Measurements from ENCODE around the gene NAPA. TPM values are rescaled to one million over a fixed set of nuclear protein-coding genes. Genes with fewer than 3 reads are reported as not detected.

NAPA gene
- polyA plus RNA-seq, 1 donor = 96.4 TPM

DNA sequence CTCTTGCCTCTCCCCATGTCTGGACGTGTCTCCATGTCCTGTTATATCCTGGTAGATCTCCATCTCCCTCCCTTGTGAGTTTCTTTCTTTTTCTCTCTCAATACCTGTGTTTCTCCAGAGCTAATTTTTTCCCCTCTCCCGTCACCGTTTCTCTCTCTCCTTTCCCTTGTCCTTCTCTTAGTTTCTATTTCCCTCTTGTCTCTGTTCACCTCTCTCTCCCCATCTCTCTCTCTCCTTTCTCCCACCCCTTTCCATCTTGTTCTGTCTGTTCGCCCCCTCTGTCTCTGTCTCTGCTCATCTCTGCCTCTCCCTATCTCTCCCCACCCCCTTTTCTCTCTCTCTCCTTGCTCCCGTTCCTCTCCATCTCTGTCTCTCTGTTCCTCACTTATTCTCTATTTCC lies 56.2 kb downstream of the NAPA start:
- DNase-seq (ENCODE audit: low read depth) = no peak

DNA sequence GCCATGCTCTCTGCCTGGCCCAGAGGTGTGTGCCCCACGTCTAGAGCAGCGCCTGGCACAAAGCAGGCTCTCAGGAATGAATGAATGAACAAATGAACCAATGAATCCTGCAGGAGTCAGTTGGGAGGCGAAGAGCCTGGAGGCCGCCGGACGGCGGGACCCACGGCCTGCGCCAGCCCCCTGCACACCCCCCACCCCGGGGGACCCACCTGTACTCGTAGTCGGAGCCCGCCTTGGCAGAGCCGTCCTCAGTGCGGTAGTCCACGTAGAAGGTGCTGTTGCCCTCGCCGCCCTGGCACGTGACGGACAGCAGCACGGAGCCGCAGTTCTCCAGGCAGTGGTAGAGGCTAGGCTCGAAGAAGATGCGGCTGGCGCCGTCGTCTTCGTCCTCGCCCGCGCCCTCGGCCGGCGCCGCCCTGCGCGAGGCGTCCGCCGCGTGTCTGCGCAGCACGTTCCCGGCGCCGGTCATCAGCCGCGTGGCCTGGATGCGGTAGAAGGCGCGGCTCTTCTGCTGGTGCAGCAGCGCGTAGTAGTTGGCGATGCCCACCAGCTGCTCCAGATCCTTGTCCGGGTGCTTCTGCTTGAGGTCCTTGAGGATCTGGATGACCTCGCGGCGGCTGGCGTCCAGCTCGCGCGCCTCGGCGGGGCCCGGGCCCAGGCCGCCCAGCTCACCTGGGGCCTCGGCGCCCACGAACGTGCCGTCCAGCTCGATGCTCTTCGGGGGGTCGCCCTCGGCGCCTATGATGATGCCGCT lies 58.0 kb downstream of the NAPA start:
- DNase-seq (ENCODE audit: low read depth) = no peak

DNA sequence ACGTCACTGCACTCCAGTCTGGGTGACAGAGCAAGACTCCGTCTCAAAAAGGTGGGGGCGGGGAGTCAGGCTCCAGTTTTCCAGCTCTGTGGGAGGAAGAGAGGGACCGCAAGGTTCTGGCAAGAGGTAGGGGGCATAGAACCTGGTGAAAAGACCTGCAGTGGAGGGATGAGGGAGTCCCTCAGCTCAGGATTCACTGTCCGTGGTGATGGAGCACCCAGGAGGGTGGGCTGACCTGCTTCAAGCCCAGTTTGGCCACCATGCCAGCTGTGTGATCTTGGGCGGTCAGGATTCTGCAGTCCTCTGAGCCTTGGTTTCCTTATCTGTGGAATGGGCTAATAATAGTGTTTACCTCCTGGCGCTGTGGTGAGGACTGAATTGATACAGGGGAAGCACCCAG lies 64.4 kb downstream of the NAPA start:
- DNase-seq (ENCODE audit: low read depth) = no peak

DNA sequence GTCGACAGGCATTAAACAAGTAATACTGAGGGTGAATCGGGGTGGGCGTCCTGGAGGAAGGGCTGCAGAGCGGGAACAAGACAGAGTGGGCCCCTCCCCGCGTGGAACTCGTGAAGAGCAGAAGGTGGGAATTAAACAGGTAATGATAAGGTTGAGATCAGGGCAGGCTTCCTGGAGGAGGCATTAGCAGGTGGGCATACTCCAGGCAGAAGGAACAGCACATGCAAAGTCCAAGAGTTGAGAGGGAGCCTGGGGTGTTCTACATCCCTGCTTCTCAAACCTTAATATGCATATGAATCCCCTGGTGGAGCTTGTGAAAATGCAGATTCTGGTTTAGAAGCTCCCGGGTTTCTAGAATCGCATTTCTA lies 66.5 kb downstream of the NAPA start:
- DNase-seq (ENCODE audit: low read depth) = no peak

DNA sequence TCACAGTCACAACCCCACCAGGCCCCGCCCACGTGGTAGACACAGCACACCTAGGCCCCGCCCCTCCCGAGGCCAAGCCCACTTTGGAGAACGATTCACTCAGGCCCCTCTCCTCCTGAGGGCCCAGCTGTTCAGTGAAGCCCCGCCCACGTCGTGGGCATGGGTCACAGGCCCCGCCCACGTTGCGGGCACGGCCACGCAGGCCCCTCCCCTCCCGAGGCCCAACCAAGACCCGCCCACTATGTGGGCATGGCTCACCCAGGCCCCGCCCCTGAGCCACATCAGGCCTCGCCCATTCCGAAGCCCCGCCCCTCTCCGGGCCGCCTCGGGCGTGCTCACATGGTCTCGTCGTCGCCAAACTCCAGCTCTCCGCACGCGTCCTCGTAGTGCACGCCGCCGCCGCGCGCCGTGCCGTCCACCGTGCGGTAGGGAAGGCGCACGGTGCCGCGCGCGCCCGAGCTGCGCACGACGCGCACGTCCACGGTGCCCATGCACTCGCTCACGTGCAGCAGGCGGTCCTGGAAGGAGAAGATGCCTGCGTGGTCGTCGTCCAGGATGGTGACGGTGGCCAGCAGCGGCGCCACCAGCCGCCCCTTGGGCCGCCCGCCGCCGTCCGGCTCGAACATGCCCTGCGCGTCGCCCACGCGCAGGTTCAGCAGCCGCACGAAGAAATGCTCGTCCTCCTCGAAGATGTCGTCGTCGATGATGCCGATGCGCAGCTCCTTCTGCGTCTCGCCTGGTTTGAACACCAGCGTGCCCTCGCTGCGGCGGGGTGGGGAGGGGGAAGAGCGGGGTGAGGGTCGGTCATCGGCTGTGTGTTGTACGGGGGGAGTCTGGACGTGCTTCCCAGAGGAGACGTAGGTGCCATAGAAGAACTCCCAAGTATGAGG lies 67.1 kb downstream of the NAPA start:
- DNase-seq (ENCODE audit: low read depth) = no peak

DNA sequence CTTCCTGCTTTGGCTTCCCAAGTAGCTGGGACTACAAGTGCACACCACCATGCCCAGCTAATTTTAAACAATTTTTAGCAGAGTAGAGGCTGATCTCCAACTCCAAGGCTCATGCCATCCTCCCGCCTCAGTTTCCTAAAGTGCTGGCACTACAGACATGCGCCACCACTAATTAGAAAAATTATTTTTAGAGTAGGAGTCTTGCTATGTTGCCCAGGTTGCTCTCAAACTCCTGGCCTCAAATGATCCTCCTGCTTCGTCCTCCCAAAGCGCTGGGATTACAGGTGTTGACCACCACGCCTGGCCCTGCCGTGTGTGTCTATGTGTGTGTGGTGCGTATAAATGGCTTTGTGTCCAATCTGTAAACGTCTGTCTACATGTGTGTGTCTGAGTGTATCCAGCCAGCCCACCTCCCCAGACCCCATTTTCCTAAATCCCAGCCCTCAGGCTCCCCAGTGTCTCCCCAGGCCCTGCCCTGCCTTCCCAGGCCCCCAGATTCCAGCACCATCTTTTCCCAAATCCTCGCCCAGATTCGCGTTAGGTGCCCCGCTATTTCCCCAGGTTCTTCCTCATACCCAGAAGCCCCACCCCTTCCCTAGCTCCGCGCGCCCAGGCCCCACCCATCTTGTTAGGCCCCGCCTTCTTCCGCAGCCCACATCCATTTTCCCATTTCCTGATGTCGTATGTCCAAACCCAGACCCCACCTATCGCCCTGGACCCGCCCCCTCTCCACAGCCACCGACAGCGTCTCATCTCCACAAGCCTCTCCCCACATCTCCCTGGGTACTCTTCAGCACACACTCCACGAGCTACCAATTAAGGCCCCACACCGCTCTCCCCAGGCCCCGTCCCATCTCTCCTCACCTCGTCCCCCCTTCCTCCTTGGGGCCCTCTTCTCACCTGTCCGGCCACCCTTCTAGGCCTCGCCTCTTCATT lies 68.1 kb downstream of the NAPA start:
- no peak for DNase-seq (ENCODE audit: low read depth)

DNA sequence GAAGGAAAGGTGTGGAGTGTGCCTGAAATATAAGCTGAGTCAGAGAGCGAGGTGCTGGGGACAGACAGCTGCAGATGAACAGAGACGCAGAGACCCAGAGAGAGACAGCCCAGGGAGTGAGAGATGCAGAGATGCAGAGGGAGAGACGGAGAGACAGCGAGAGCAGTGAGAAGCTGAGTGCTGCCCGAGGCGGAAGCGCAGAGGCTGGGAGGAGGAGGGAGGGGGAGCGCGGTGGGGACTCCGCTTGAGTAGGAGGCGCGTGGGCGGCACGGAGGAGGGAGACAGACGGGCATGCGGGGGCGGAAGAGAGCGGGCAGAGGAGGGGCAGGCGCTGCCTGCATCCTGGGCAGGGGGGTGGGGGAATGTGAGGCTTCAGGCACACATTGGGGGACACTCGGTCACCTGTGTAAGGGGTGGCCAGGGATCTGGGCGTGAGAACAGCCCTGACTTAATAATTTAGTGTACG lies 68.9 kb downstream of the NAPA start:
- DNase-seq (ENCODE audit: low read depth) = no peak

DNA sequence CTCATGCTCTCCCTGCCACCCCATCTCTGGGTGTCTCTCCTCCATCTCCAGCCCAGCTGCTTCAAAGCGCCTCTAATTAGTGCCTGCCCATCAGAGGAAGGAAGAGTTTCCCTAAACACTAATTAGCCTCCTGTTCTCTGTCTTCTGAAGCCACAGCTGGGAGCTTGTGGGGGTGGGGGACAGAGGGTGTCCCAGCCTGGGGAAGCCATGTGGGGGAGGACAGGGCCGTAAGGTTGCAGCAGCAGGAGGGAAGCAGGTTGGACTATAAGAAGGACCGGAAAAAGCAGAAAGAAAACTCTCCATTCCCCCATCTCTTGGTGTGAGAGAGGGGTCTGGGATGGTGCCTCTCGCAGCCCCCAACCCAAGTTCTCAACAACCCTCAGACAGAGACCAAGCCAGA lies 69.3 kb downstream of the NAPA start:
- DNase-seq (ENCODE audit: low read depth) = no peak

DNA sequence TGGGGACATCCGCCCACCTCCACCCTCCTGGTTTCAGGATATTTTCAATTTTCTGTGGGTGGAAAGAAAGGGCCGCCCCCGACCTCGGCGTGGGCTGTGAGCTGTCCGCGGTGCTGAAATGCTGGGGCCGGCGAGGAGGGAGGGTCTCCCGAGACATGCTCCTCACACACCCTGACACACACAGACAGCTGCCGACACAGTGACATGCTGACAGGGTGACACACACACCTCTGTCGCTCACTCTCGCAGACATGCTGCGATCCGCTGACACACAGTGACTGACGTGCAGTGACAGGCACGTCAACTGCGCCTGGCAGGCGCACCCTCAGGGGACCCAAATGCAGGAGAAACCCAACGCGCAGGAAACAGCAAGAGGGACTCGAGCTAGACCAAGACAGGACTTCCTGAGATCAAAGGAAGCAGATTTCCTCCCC lies 70.5 kb downstream of the NAPA start:
- DNase-seq (ENCODE audit: low read depth) = no peak

DNA sequence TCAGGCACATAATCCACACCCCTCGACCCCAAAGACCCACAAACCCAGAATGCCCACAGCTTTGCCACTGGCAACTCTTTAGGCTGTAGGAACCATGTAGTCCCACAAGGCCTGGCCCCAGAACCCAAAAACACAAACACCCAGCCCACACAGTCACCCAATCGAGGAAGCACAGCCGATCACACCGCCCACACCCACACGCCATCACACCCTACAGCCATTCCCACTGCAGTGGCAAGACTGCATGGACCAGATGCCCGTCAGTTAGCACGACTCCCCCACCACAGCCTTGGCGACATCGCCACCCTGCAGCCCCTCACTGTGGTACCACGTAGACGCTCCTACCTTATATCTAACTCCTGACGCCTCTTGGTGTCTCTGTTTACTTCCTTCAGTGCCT lies 71.5 kb downstream of the NAPA start:
- no peak for DNase-seq (ENCODE audit: low read depth)

DNA sequence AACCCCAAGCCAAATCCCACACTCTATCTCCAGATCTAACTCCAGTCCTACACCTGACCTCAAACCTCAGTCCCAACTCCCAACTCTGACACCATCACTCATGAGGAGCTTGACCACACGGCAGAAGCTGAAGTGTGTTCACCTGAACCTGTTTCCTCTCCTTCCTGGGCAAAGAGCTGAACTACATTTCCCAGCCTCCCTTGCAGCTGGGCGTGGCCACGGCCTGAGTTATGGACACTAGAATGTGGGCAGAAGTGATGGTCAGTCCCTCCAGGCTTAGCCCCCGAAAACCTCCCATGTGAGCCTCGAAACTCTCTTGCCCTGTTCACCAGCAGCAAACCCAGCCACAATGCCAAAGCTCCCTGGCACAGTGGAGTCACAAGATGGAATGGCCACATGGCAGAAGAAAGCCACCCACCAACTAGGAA lies 76.1 kb downstream of the NAPA start:
- DNase-seq (ENCODE audit: low read depth) = no peak

Other genes with a start within 250 kb of the NAPA start
- gene INAFM1, start 240.2 kb downstream of the NAPA start, polyA plus RNA-seq (ENCODE audit: insufficient read length) = 12.4 TPM
- 1.6 TPM for gene C5AR1, start 205.2 kb downstream of the NAPA start, polyA plus RNA-seq (ENCODE audit: insufficient read length)
- gene C5AR2, start 182.9 kb downstream of the NAPA start, polyA plus RNA-seq (ENCODE audit: insufficient read length) = 0.47 TPM
- 9.9 TPM for gene DHX34, start 165.7 kb downstream of the NAPA start, polyA plus RNA-seq (ENCODE audit: insufficient read length)
- 6.3 TPM for gene MEIS3, start 95.5 kb downstream of the NAPA start, polyA plus RNA-seq (ENCODE audit: insufficient read length)
- gene SLC8A2, start 43.2 kb downstream of the NAPA start, polyA plus RNA-seq (ENCODE audit: insufficient read length) = 0.18 TPM
- gene KPTN, start 30.8 kb downstream of the NAPA start, polyA plus RNA-seq (ENCODE audit: insufficient read length) = 7.5 TPM
- 0.08 TPM for gene ZNF541, start 58.1 kb upstream of the NAPA start, polyA plus RNA-seq (ENCODE audit: insufficient read length)
- 10.2 TPM for gene BICRA, start 94.1 kb upstream of the NAPA start, polyA plus RNA-seq (ENCODE audit: insufficient read length)
- 91.5 TPM for gene EHD2, start 198.4 kb upstream of the NAPA start, polyA plus RNA-seq (ENCODE audit: insufficient read length)
- 501 TPM for gene NOP53, start 230.5 kb upstream of the NAPA start, polyA plus RNA-seq (ENCODE audit: insufficient read length)